K562 (cell line): ENCODE measurements around the gene SETDB1. TPM values are rescaled to one million over a fixed set of nuclear protein-coding genes. Genes with fewer than 3 reads are reported as not detected.
A peak's percentile ranks its signal among the peaks of the same experiment; 100 is the strongest.

ENCODE experiments used
- ARID1B ChIP-seq: fragments of 450-650 bp; IDR thresholded peaks from 2 replicates; pipeline ENCODE4 v1.6.1; 2016; ENCODE audit warnings: antibody characterized with exemption, mild to moderate bottlenecking, inconsistent platforms
- C11orf30 ChIP-seq: fragments of 450-650 bp; IDR thresholded peaks from 2 replicates; pipeline ENCODE4 v1.6.1; 2016; ENCODE audit warnings: low read depth, mild to moderate bottlenecking
- FIP1L1 ChIP-seq: fragments of 200-400 bp; formaldehyde crosslinking; IDR thresholded peaks from 2 replicates; pipeline ENCODE4 v1.6.1; 2018; ENCODE audit warnings: mild to moderate bottlenecking, low read depth, low read length; ENCODE audit not compliant: poor library complexity, severe bottlenecking
- NR2C2 ChIP-seq, 2 experiments: fragments of 200-800 bp in 1 of 2; sonication (Bioruptor generic) in 1 of 2; sonication (generic) in 1 of 2; formaldehyde crosslinking in 1 of 2; IDR thresholded peaks; 2 replicates each; pipeline versions ENCODE4 v1.6.1 to v1.8.0; 2016 to 2022; ENCODE audit warnings: mild to moderate bottlenecking in 1 of 2, missing compliant biosample characterization in 1 of 2, missing genetic modification characterization in 1 of 2, missing genetic modification reagents in 1 of 2
- polyA plus RNA-seq, 8 experiments: library from polyadenylated mRNA; depleted of rRNA in 4 of 8; stranded (reverse) in 5 of 8; unstranded in 3 of 8; fragments of >200 nt; fragmentation: Nextera tagmentation in 2 of 8; fragmentation: Illumina TruSeq in 1 of 8; extraction: Ambion mirVana in 2 of 8; extraction: Trizol in 1 of 8; gene quantifications; 2 replicates each; pipeline versions ENCODE4 v1.2.1 to v1.2.3, GENCODE V29; 2011 to 2014; ENCODE audit warnings: inconsistent platforms in 1 of 8, missing spikeins in 1 of 8
- total RNA-seq, 7 experiments: library from RNA; depleted of rRNA in 6 of 7; stranded (reverse); fragments of >200 nt in 6 of 7; fragmentation: Illumina TruSeq in 2 of 7; extraction: Trizol in 2 of 7; gene quantifications; 2 replicates each; pipeline versions ENCODE4 v1.2.1 to v1.2.3, GENCODE V29; 2011 to 2021; ENCODE audit warnings: low replicate concordance in 1 of 7
- TF ChIP-seq, protein P1 (sequence below), 2 experiments: fragments of 450-650 bp in 1 of 2; sonication (generic) in 1 of 2; formaldehyde crosslinking in 1 of 2; IDR thresholded peaks; 2 replicates each; pipeline versions ENCODE4 v1.7.1 to v1.9.0; 2016 to 2022; ENCODE audit warnings: inconsistent platforms in 1 of 2, mild to moderate bottlenecking in 1 of 2, missing genetic modification reagents in 1 of 2
- TF ChIP-seq, protein P2 (sequence below): sonication (generic); formaldehyde crosslinking; IDR thresholded peaks from 2 replicates; pipeline ENCODE4 v1.8.0; 2022; ENCODE audit warnings: missing genetic modification reagents, mild to moderate bottlenecking, moderate library complexity, borderline replicate concordance
- TF ChIP-seq, protein P3 (sequence below): sonication (generic); formaldehyde crosslinking; IDR thresholded peaks from 2 replicates; pipeline ENCODE4 v1.8.0; 2023; ENCODE audit warnings: mild to moderate bottlenecking, missing genetic modification reagents

The SETDB1 gene
- total and polyA plus RNA-seq, 9 of the 15 experiments (the other 6 are each of a cell fraction or from before 2014, with no cell fraction given), result 21.5 to 64.4 (median 42.0) TPM

DNA sequence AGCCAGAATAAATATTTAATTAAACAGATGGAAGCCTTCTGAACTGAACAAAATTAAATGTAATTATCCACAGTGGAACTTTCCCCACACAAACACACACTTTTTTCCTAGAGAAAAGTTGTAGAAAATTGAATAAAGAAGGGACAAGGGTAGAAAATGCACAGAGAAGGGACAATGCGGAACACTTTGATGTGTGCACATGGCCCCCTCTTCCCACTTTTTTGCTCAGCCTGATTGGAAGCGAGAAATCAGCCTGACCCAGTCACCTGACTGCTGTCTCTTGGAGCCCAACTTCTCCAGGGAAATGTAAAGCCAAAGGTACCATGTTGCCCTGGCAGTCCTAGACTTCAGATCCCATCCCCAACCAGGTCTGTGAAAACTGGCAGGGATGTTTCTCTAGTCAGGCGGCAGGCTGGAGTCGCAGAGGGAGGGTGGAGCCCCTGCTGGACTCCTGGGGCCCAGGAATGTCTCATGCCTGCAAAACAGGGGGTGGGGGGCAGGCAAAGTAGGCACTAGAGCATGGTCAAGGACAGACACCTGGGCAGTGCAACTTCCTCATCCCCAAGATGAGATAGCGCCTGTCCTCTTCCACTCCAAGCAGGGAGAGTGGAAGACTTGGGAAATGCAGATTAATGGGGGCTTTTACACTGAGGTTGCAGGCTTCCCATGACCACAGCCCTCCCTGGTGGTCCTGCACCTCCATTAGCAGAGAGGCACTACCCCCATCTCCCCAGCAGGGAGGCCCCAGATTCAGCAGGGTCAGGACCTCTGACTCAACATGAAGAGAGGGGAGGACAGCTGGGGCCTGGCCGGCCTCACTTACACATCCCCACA, 45.6 kb downstream of the SETDB1 start (continued):
- TF ChIP-seq, protein P1, sequence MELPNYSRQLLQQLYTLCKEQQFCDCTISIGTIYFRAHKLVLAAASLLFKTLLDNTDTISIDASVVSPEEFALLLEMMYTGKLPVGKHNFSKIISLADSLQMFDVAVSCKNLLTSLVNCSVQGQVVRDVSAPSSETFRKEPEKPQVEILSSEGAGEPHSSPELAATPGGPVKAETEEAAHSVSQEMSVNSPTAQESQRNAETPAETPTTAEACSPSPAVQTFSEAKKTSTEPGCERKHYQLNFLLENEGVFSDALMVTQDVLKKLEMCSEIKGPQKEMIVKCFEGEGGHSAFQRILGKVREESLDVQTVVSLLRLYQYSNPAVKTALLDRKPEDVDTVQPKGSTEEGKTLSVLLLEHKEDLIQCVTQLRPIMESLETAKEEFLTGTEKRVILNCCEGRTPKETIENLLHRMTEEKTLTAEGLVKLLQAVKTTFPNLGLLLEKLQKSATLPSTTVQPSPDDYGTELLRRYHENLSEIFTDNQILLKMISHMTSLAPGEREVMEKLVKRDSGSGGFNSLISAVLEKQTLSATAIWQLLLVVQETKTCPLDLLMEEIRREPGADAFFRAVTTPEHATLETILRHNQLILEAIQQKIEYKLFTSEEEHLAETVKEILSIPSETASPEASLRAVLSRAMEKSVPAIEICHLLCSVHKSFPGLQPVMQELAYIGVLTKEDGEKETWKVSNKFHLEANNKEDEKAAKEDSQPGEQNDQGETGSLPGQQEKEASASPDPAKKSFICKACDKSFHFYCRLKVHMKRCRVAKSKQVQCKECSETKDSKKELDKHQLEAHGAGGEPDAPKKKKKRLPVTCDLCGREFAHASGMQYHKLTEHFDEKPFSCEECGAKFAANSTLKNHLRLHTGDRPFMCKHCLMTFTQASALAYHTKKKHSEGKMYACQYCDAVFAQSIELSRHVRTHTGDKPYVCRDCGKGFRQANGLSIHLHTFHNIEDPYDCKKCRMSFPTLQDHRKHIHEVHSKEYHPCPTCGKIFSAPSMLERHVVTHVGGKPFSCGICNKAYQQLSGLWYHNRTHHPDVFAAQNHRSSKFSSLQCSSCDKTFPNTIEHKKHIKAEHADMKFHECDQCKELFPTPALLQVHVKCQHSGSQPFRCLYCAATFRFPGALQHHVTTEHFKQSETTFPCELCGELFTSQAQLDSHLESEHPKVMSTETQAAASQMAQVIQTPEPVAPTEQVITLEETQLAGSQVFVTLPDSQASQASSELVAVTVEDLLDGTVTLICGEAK (IDR thresholded peaks at IDR 0.05), result no peak
- TF ChIP-seq, protein P1 (CRISPR knock-in tag; IDR thresholded peaks at IDR 0.05), result no peak
- no peak for TF ChIP-seq C11orf30
- TF ChIP-seq ARID1B, result peak; percentile 27; the same call in 1 of the 2 replicates
- no peak for TF ChIP-seq FIP1L1
- TF ChIP-seq, protein P2, sequence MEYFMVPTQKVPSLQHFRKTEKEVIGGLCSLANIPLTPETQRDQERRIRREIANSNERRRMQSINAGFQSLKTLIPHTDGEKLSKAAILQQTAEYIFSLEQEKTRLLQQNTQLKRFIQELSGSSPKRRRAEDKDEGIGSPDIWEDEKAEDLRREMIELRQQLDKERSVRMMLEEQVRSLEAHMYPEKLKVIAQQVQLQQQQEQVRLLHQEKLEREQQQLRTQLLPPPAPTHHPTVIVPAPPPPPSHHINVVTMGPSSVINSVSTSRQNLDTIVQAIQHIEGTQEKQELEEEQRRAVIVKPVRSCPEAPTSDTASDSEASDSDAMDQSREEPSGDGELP (CRISPR knock-in tag), result peak; percentile 76; the same call in 1 of the 2 replicates
- TF ChIP-seq, protein P3, sequence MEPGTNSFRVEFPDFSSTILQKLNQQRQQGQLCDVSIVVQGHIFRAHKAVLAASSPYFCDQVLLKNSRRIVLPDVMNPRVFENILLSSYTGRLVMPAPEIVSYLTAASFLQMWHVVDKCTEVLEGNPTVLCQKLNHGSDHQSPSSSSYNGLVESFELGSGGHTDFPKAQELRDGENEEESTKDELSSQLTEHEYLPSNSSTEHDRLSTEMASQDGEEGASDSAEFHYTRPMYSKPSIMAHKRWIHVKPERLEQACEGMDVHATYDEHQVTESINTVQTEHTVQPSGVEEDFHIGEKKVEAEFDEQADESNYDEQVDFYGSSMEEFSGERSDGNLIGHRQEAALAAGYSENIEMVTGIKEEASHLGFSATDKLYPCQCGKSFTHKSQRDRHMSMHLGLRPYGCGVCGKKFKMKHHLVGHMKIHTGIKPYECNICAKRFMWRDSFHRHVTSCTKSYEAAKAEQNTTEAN (CRISPR knock-in tag), result no peak
- TF ChIP-seq NR2C2 (CRISPR knock-in tag; IDR thresholded peaks at IDR 0.05), result no peak
- TF ChIP-seq NR2C2 (tag; IDR thresholded peaks at IDR 0.05), result peak; percentile 38; the same call in 1 of the 2 replicates
- TF ChIP-seq, all 486 proteins: peak for 17
